AG20443 (cell line): ENCODE data around the gene PPFIA1.
A peak's percentile ranks its signal among the peaks of the same experiment; 100 is the strongest.
"Not testable (repeated sequence)": the region's sequence is repeated elsewhere in the genome, so short reads cannot be mapped to it uniquely, and the experiment has no call there.

ENCODE experiments used
- DNase-seq: peaks from one replicate; pipeline ENCODE4 v3.0.0; 2012; ENCODE audit warnings: low spot score, mixed read lengths

PPFIA1 gene

GRCh38 chr11:70251659-70252321 lies 18.7 kb upstream of the PPFIA1 start:
- peak; percentile 21 for DNase-seq

- no peak for DNase-seq
Observed at GRCh38 chr11:70252844-70253243, 17.6 kb upstream of the PPFIA1 start.

GRCh38 chr11:70255477-70256116 lies 14.9 kb upstream of the PPFIA1 start:
- peak; percentile 13 for DNase-seq

- not testable (repeated sequence) for DNase-seq
Observed at GRCh38 chr11:70259077-70259476, 11.4 kb upstream of the PPFIA1 start.

GRCh38 chr11:70262951-70263350 lies 7.5 kb upstream of the PPFIA1 start:
- no peak for DNase-seq

- DNase-seq, result no peak
Observed at GRCh38 chr11:70263363-70263762, 7.1 kb upstream of the PPFIA1 start.

GRCh38 chr11:70265341-70265740 lies 5.1 kb upstream of the PPFIA1 start:
- no peak for DNase-seq

- no peak for DNase-seq
Observed at GRCh38 chr11:70267405-70267950, 3.0 kb upstream of the PPFIA1 start.

GRCh38 chr11:70268526-70268925 lies 2.0 kb upstream of the PPFIA1 start:
- no peak for DNase-seq

GRCh38 chr11:70270877-70271648 lies 573 bp downstream of the PPFIA1 start:
- DNase-seq, result peak; percentile 70

- no peak for DNase-seq
Observed at GRCh38 chr11:70271649-70271953, 1.1 kb downstream of the PPFIA1 start.

- DNase-seq, result no peak
Observed at GRCh38 chr11:70272009-70272408, 1.5 kb downstream of the PPFIA1 start.

- DNase-seq, result no peak
Observed at GRCh38 chr11:70278994-70279393, 8.5 kb downstream of the PPFIA1 start.

- peak; percentile 58 for DNase-seq
Observed at GRCh38 chr11:70281156-70281609, 10.7 kb downstream of the PPFIA1 start.

GRCh38 chr11:70282012-70282411 lies 11.5 kb downstream of the PPFIA1 start:
- DNase-seq, result no peak

GRCh38 chr11:70288721-70289120 lies 18.2 kb downstream of the PPFIA1 start:
- DNase-seq, result no peak

- no peak for DNase-seq
Observed at GRCh38 chr11:70289582-70289981, 19.1 kb downstream of the PPFIA1 start.

- no peak for DNase-seq
Observed at GRCh38 chr11:70290361-70291065, 20.0 kb downstream of the PPFIA1 start.

- DNase-seq, result no peak
Observed at GRCh38 chr11:70292166-70292565, 21.7 kb downstream of the PPFIA1 start.

GRCh38 chr11:70292863-70293262 lies 22.4 kb downstream of the PPFIA1 start:
- no peak for DNase-seq

GRCh38 chr11:70295166-70295565 lies 24.7 kb downstream of the PPFIA1 start:
- not testable (repeated sequence) for DNase-seq

GRCh38 chr11:70296681-70297080 lies 26.2 kb downstream of the PPFIA1 start:
- no peak for DNase-seq
